Keratinocyte (primary cell): ENCODE data around the gene TBC1D7. TPM values are rescaled to one million over a fixed set of nuclear protein-coding genes. Genes with fewer than 3 reads are reported as not detected.

Experiments used
- DNase-seq: peaks from one replicate; pipeline ENCODE4 v3.0.0-alpha.2; 2011; ENCODE audit warnings: low read depth, missing footprints, low spot score
- FAIRE-seq: peaks from 2 replicates; lab custom pipeline; 2011; peaks lifted over from hg19 to GRCh38; lab: Jason Lieb, UNC
- H2AFZ ChIP-seq: 2 replicates; pipeline ENCODE4 v1.6.0; 2012; ENCODE audit warnings: low read length, control low read depth, inconsistent platforms; ENCODE audit not compliant: control insufficient read depth
- H3K27ac ChIP-seq: 2 replicates; pipeline ENCODE4 v1.5.1; 2011; ENCODE audit warnings: low read length; ENCODE audit not compliant: control insufficient read depth, insufficient read depth
- H3K27me3 ChIP-seq: 3 replicates; pipeline ENCODE4 v1.6.0; 2011; ENCODE audit warnings: low read length; ENCODE audit not compliant: control insufficient read depth, insufficient read depth; ENCODE audit errors: extremely low read depth
- H3K36me3 ChIP-seq, 2 experiments: 2 replicates in 1 of 2; 3 replicates in 1 of 2; pipeline ENCODE4 v1.5.1; 2011; ENCODE audit warnings: low read length in 2 of 2, mild to moderate bottlenecking in 1 of 2; ENCODE audit not compliant: control insufficient read depth in 2 of 2, insufficient read depth in 2 of 2; ENCODE audit errors: extremely low read depth in 1 of 2
- H3K4me1 ChIP-seq: 3 replicates; pipeline ENCODE4 v1.5.1; 2011; ENCODE audit warnings: low read length; ENCODE audit not compliant: control insufficient read depth, insufficient read depth; ENCODE audit errors: extremely low read depth
- H3K4me2 ChIP-seq: 3 replicates; pipeline ENCODE4 v1.6.0; 2011; ENCODE audit warnings: low read depth, low read length; ENCODE audit not compliant: control insufficient read depth, insufficient read depth; ENCODE audit errors: extremely low read depth
- H3K4me3 ChIP-seq, 3 experiments: fragments of 200-600 bp in 1 of 3; sonication (generic) in 1 of 3; 2 replicates in 2 of 3; 3 replicates in 1 of 3; pipeline ENCODE4 v1.5.1; 2011 to 2016; ENCODE audit warnings: low read length in 3 of 3, mild to moderate bottlenecking in 3 of 3, control low read depth in 2 of 3, inconsistent platforms in 1 of 3, low read depth in 1 of 3, mixed read lengths in 1 of 3, mixed run types in 1 of 3, moderate library complexity in 1 of 3; ENCODE audit not compliant: control insufficient read depth in 2 of 3, insufficient read depth in 2 of 3; ENCODE audit errors: extremely low read depth in 1 of 3
- H3K79me2 ChIP-seq: 2 replicates; pipeline ENCODE4 v1.6.0; 2012; ENCODE audit warnings: low read length; ENCODE audit not compliant: control insufficient read depth, insufficient read depth
- H3K9ac ChIP-seq: 3 replicates; pipeline ENCODE4 v1.6.0; 2011; ENCODE audit warnings: low read length; ENCODE audit not compliant: control insufficient read depth, insufficient read depth; ENCODE audit errors: extremely low read depth
- H3K9me1 ChIP-seq: 3 replicates; pipeline ENCODE4 v1.6.0; 2011; ENCODE audit warnings: low read length; ENCODE audit not compliant: control insufficient read depth, insufficient read depth; ENCODE audit errors: extremely low read depth
- H3K9me3 ChIP-seq: 2 replicates; pipeline ENCODE4 v1.5.1; 2012; ENCODE audit warnings: low read depth, low read length; ENCODE audit not compliant: control insufficient read depth
- H4K20me1 ChIP-seq: 3 replicates; pipeline ENCODE4 v1.6.0; 2011; ENCODE audit warnings: low read length; ENCODE audit not compliant: control insufficient read depth, insufficient read depth; ENCODE audit errors: extremely low read depth
- CTCF ChIP-seq, 3 experiments: IDR thresholded peaks in 1 of 3; conservative IDR thresholded peaks in 1 of 3; optimal IDR thresholded peaks in 1 of 3; 2 replicates in 2 of 3; 3 replicates in 1 of 3; pipeline versions ENCODE3 to v1.5.1; 2011; ENCODE audit warnings: low read length in 3 of 3, mild to moderate bottlenecking in 3 of 3, moderate library complexity in 2 of 3, control low read depth in 1 of 3, inconsistent platforms in 1 of 3; ENCODE audit not compliant: insufficient read depth in 2 of 3; ENCODE audit errors: extremely low read depth in 1 of 3
- EZH2 ChIP-seq: IDR thresholded peaks from one replicate; pipeline ENCODE4 v1.6.1; 2012; ENCODE audit warnings: inconsistent platforms, mild to moderate bottlenecking, low read length, moderate library complexity
- dilution Hi-C: fragments of 300-500 bp; cut with MboI; formaldehyde crosslinking; loops from one replicate; pipeline ENCODE4 v1.7.0; 2020; ENCODE audit warnings: low sequenced_read_pairs; ENCODE audit not compliant: extremely low pct_ligation_motif_present
- polyA plus RNA-seq, 5 experiments: library from polyadenylated mRNA; depleted of rRNA in 3 of 5; stranded (reverse) in 3 of 5; stranded (forward) in 1 of 5; unstranded in 1 of 5; fragments of >200 nt; gene quantifications; 1 replicate in 1 of 5; 2 replicates in 3 of 5; 3 replicates in 1 of 5; pipeline versions ENCODE4 v1.2.1 to v1.2.3, GENCODE V29; 2011 to 2012; ENCODE audit warnings: missing spikeins in 2 of 5, low read depth in 1 of 5, low replicate concordance in 1 of 5

TBC1D7 gene
- polyA plus RNA-seq, 1 donor (not counting 4 experiments of a cell fraction or from before 2014, with no cell fraction given) = 30.4 TPM

GRCh38 chr6:13281686-13282085, 46.7 kb downstream of the TBC1D7 start:
- Histone ChIP-seq H3K9ac (no peak overlapping the region), H4K20me1 (no peaks in the 10 kb centered on the region), H3K79me2 (no peaks in the 10 kb centered on the region), H3K9me1 (no peaks in the 10 kb centered on the region), H3K36me3 (no peaks in the 10 kb centered on the region), H3K4me2 (no peak overlapping the region), H3K27ac (no peak overlapping the region), H3K9me3 (no peaks in the 10 kb centered on the region), H3K4me1 (no peaks in the 10 kb centered on the region), H2AFZ (no peak overlapping the region), H3K27me3 (no peaks in the 10 kb centered on the region), H3K4me3 (no peak overlapping the region)
- no peak for TF ChIP-seq CTCF (optimal IDR thresholded peaks at IDR 0.05 in 1 of 3, IDR thresholded peaks at IDR 0.05 in 1 of 3, conservative IDR thresholded peaks at IDR 0.05 in 1 of 3; ENCODE audit: extremely low read depth in 1 of 3, insufficient read depth in 2 of 3, low read length in 3 of 3)
- TF ChIP-seq EZH2 = no peak
- FAIRE-seq = no peak
- dilution Hi-C loops = no loop called here
- DNase-seq = no peak

- Histone ChIP-seq H3K36me3 (no peaks in the 10 kb centered on the region), H2AFZ (no peak overlapping the region), H3K79me2 (no peaks in the 10 kb centered on the region), H3K4me3 (no peak overlapping the region), H3K9ac (no peak overlapping the region), H3K27ac (no peak overlapping the region), H3K4me2 (no peak overlapping the region), H3K27me3 (no peaks in the 10 kb centered on the region), H3K9me1 (no peaks in the 10 kb centered on the region), H3K4me1 (no peaks in the 10 kb centered on the region), H4K20me1 (no peaks in the 10 kb centered on the region), H3K9me3 (no peaks in the 10 kb centered on the region)
- dilution Hi-C loops = no loop called here
- DNase-seq (no peak), FAIRE-seq (no peak)
- TF ChIP-seq EZH2 = no peak
- no peak for TF ChIP-seq CTCF (optimal IDR thresholded peaks at IDR 0.05 in 1 of 3, IDR thresholded peaks at IDR 0.05 in 1 of 3, conservative IDR thresholded peaks at IDR 0.05 in 1 of 3; ENCODE audit: extremely low read depth in 1 of 3, insufficient read depth in 2 of 3, low read length in 3 of 3)
Observed at GRCh38 chr6:13280254-13280653, 48.1 kb downstream of the TBC1D7 start.
